ENCODE data around the gene GNAZ. TPM values are rescaled to one million over a fixed set of nuclear protein-coding genes. Genes with fewer than 3 reads are reported as not detected.

GNAZ gene
- total and polyA plus RNA-seq, 5 donors, result 2.0 to 3.5 (median 2.8) TPM

GRCh38 chr22:23100124-23100801 is 29.9 kb downstream of the GNAZ start:
- ATAC-seq (no peak), DNase-seq (no peak)
- no peak overlapping the region for H3K4me3 ChIP-seq (ENCODE audit: low read length)
- intact Hi-C loops (cut with DNase I), result no loop called here
- no peaks in the 10 kb centered on the region for H3K27me3 ChIP-seq (ENCODE audit: control insufficient read depth, insufficient read depth)
- peaks cover 6% of the 10 kb centered on the region for H3K4me1 ChIP-seq (ENCODE audit: control insufficient read depth, insufficient read depth, low read length)
- H3K27ac ChIP-seq (ENCODE audit: low read length), result no peak overlapping the region
- 88% methylated on average over 7 of the region's 7 CpGs for WGBS
- no peaks in the 10 kb centered on the region for H3K9me3 ChIP-seq (ENCODE audit: control insufficient read depth, low read length)

- intact Hi-C loops (cut with DNase I), result no loop called here
- H3K4me1 ChIP-seq (ENCODE audit: control insufficient read depth, insufficient read depth, low read length), result peaks cover 6% of the 10 kb centered on the region
- H3K27ac ChIP-seq (ENCODE audit: low read length), result no peak overlapping the region
- H3K9me3 ChIP-seq (ENCODE audit: control insufficient read depth, low read length), result no peaks in the 10 kb centered on the region
- WGBS, result 97% methylated on average over 3 of the region's 3 CpGs
- DNase-seq (no peak), ATAC-seq (no peak)
- no peaks in the 10 kb centered on the region for H3K27me3 ChIP-seq (ENCODE audit: control insufficient read depth, insufficient read depth)
- H3K4me3 ChIP-seq (ENCODE audit: low read length), result no peak overlapping the region
These were observed 31.2 kb downstream of the GNAZ start for GRCh38 chr22:23101524-23101923.

- Histone ChIP-seq H3K27me3 (ENCODE audit: control insufficient read depth, insufficient read depth) (no peaks in the 10 kb centered on the region), H3K9me3 (ENCODE audit: control insufficient read depth, low read length) (no peaks in the 10 kb centered on the region), H3K4me3 (ENCODE audit: low read length) (no peak overlapping the region), H3K27ac (ENCODE audit: low read length) (no peak overlapping the region), H3K4me1 (ENCODE audit: control insufficient read depth, insufficient read depth, low read length) (peaks cover 6% of the 10 kb centered on the region)
- ATAC-seq, result no peak
- intact Hi-C loops (cut with DNase I), result no loop called here
- 90% methylated on average over 10 of the region's 10 CpGs for WGBS
- DNase-seq, result no peak
These were observed 31.8 kb downstream of the GNAZ start for GRCh38 chr22:23102002-23102655.

GRCh38 chr22:23102776-23103175 is 32.5 kb downstream of the GNAZ start:
- ATAC-seq (no peak), DNase-seq (no peak)
- intact Hi-C loops (cut with DNase I), result no loop called here
- H3K9me3 ChIP-seq (ENCODE audit: control insufficient read depth, low read length), result no peaks in the 10 kb centered on the region
- H3K4me3 ChIP-seq (ENCODE audit: low read length), result no peak overlapping the region
- WGBS, result 81% methylated on average over 3 of the region's 3 CpGs
- no peak overlapping the region for H3K27ac ChIP-seq (ENCODE audit: low read length)
- peaks cover 6% of the 10 kb centered on the region for H3K4me1 ChIP-seq (ENCODE audit: control insufficient read depth, insufficient read depth, low read length)
- no peaks in the 10 kb centered on the region for H3K27me3 ChIP-seq (ENCODE audit: control insufficient read depth, insufficient read depth)

- no peak overlapping the region for H3K4me3 ChIP-seq (ENCODE audit: low read length)
- WGBS, result 89% methylated on average over 13 of the region's 13 CpGs
These were observed 33.1 kb downstream of the GNAZ start for GRCh38 chr22:23103199-23103954.

GRCh38 chr22:23104187-23104971 is 34.1 kb downstream of the GNAZ start:
- H3K9me3 ChIP-seq (ENCODE audit: control insufficient read depth, low read length), result no peaks in the 10 kb centered on the region
- H3K4me1 ChIP-seq (ENCODE audit: control insufficient read depth, insufficient read depth, low read length), result no peaks in the 10 kb centered on the region
- intact Hi-C loops (cut with DNase I), result no loop called here
- no peak for ATAC-seq
- H3K4me3 ChIP-seq (ENCODE audit: low read length), result no peak overlapping the region
- no peak overlapping the region for H3K27ac ChIP-seq (ENCODE audit: low read length)
- no peaks in the 10 kb centered on the region for H3K27me3 ChIP-seq (ENCODE audit: control insufficient read depth, insufficient read depth)
- WGBS, result 95% methylated on average over 12 of the region's 12 CpGs
- DNase-seq, result no peak

More at GRCh38 chr22:23103199-23103954, 33.1 kb downstream of the GNAZ start:
- Histone ChIP-seq H3K4me1 (ENCODE audit: control insufficient read depth, insufficient read depth, low read length) (peaks cover 6% of the 10 kb centered on the region), H3K27ac (ENCODE audit: low read length) (no peak overlapping the region), H3K27me3 (ENCODE audit: control insufficient read depth, insufficient read depth) (no peaks in the 10 kb centered on the region), H3K9me3 (ENCODE audit: control insufficient read depth, low read length) (no peaks in the 10 kb centered on the region)
- ATAC-seq (no peak), DNase-seq (no peak)
- intact Hi-C loops (cut with DNase I), result no loop called here

GRCh38 chr22:23105304-23105703 is 35.0 kb downstream of the GNAZ start:
- Histone ChIP-seq H3K27ac (ENCODE audit: low read length) (no peak overlapping the region), H3K9me3 (ENCODE audit: control insufficient read depth, low read length) (no peaks in the 10 kb centered on the region), H3K4me1 (ENCODE audit: control insufficient read depth, insufficient read depth, low read length) (no peaks in the 10 kb centered on the region), H3K4me3 (ENCODE audit: low read length) (no peak overlapping the region), H3K27me3 (ENCODE audit: control insufficient read depth, insufficient read depth) (no peaks in the 10 kb centered on the region)
- intact Hi-C loops (cut with DNase I), result no loop called here
- WGBS, result 97% methylated on average over 5 of the region's 5 CpGs
- ATAC-seq, result no peak
- DNase-seq, result no peak

GRCh38 chr22:23105919-23106318 is 35.6 kb downstream of the GNAZ start:
- Histone ChIP-seq H3K4me3 (ENCODE audit: low read length) (no peak overlapping the region), H3K27me3 (ENCODE audit: control insufficient read depth, insufficient read depth) (no peaks in the 10 kb centered on the region), H3K9me3 (ENCODE audit: control insufficient read depth, low read length) (no peaks in the 10 kb centered on the region), H3K4me1 (ENCODE audit: control insufficient read depth, insufficient read depth, low read length) (no peaks in the 10 kb centered on the region), H3K27ac (ENCODE audit: low read length) (no peak overlapping the region)
- DNase-seq, result no peak
- ATAC-seq, result no peak
- 94% methylated on average over 5 of the region's 5 CpGs for WGBS
- intact Hi-C loops (cut with DNase I), result no loop called here

- H3K27me3 ChIP-seq (ENCODE audit: control insufficient read depth, insufficient read depth), result no peaks in the 10 kb centered on the region
- ATAC-seq (peak in 1 of 2 donors; percentile 5), DNase-seq (no peak)
- H3K4me3 ChIP-seq (ENCODE audit: low read length), result no peak overlapping the region
- WGBS, result 84% methylated on average over 4 of the region's 4 CpGs
- intact Hi-C loops (cut with DNase I), result no loop called here
- no peaks in the 10 kb centered on the region for H3K4me1 ChIP-seq (ENCODE audit: control insufficient read depth, insufficient read depth, low read length)
- no peak overlapping the region for H3K27ac ChIP-seq (ENCODE audit: low read length)
- H3K9me3 ChIP-seq (ENCODE audit: control insufficient read depth, low read length), result no peaks in the 10 kb centered on the region
These were observed 36.0 kb downstream of the GNAZ start for GRCh38 chr22:23106344-23106743.

- Histone ChIP-seq H3K9me3 (ENCODE audit: control insufficient read depth, low read length) (no peaks in the 10 kb centered on the region), H3K27me3 (ENCODE audit: control insufficient read depth, insufficient read depth) (no peaks in the 10 kb centered on the region), H3K27ac (ENCODE audit: low read length) (no peak overlapping the region), H3K4me3 (ENCODE audit: low read length) (no peak overlapping the region), H3K4me1 (ENCODE audit: control insufficient read depth, insufficient read depth, low read length) (no peaks in the 10 kb centered on the region)
- intact Hi-C loops (cut with DNase I), result no loop called here
- WGBS, result 61% methylated on average over 8 of the region's 8 CpGs
- DNase-seq (peak in 2 of 3 donors; percentile 74 to 76), ATAC-seq (peak; percentile 37 to 67)
These were observed 36.6 kb downstream of the GNAZ start for GRCh38 chr22:23106906-23107367.
